Stimulated activated CD8-positive, alpha-beta memory T cell treated with anti-CD3 and anti-CD28 coated beads, Interleukin-7, amount 100 ng/mL, for 1 hour (primary cell): ENCODE results near the gene VPS72.
A peak's percentile ranks its signal among the peaks of the same experiment; 100 is the strongest.

ENCODE experiments used
- DNase-seq, 2 donors: peaks; one replicate each; pipeline ENCODE4 v3.0.0-alpha.2; 2020; ENCODE audit warnings: low read depth in 2 of 2

Gene VPS72

GRCh38 chr1:151184211-151184610 lies 5.8 kb downstream of the VPS72 start:
- no peak for DNase-seq

DNA sequence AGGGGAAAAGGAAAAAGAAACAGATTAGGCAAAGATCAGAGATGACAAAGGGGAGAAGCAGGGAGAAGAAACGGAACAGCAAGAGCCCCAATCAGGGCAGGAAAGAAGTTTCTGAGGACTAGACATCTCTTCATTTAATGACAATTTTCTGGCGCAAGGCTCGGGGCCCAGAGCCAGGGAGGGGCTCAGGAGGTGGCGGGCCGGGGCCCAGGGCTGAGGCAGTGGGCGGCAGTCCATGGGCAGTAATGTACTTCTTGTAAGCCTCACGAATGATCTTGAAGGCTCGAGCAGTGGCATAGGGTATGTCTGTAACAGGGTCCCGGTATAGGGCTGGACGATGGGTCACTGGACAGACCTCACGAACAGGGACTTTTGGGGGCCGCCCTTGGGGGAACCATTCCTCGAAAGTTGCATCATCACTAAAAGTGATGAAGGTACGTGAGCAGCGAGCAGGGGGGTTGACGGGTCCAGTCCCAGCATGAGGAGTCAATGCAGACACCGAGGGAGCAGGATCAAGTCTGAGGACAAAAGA lies 13.4 kb downstream of the VPS72 start:
- DNase-seq: no peak

- DNase-seq: no peak
Measured at GRCh38 chr1:151175863-151176262, 14.1 kb downstream of the VPS72 start, which contains the start of gene TMOD4. TSS of gene TMOD4 (minus strand) at chr1:151175981. CDS start at chr1:151174875, 1,106 bp downstream.

DNA sequence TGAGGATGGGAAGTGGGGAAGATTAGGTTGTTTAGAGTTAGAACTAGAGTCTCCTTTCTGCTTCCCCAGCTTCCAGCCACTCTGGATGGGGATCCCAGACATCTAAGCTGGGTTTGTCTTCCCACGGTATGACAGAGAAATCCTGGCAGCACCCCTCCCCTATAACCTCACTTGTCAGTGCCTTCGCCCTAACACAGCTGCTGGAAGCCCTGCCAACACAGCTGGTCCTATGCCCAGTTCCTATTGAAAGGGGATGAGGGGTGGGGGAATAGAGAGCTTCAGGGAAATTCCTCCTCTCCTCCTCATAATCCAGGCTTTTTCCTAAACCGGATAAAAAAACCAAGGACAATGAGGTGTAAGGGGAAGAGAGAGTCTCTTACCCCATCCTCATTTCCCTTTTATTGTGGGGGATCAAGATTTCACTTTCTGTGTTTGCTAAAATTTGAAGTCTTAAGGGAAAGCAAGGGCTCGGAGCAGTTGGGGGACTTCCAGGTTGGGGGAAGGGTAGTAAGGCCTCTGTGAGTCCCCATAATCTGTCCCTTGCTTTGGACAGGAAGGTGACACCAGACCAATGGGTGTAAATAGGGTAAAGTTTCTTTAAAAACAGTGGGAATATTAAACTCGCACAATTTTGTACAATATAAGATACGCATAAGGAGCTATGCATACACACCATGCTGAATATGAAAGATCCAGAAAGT lies 14.8 kb downstream of the VPS72 start:
- DNase-seq: no peak

DNA sequence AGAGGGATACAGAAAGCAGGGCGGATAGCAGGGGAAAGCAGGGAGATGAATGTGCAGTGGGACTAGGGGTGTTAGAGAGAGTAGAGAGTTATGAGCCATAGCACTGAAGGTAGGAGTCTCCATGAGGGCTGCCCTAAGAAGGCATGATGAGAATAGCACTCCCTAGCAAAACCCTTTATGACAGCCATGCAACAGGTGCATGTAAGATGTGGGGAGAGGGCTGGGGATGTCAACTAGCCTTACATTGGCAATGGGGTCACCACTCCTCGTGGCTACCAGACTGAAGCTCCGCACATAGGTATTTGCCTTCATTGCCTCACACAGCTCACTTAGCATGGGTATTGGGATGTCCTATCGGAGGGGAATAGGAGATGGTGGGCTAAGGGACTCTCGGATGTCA lies 18.8 kb downstream of the VPS72 start:
- DNase-seq: no peak

GRCh38 chr1:151167116-151167515 lies 22.9 kb downstream of the VPS72 start:
- DNase-seq: no peak

- DNase-seq: no peak
Measured at GRCh38 chr1:151166505-151166956, 23.5 kb downstream of the VPS72 start.

DNA sequence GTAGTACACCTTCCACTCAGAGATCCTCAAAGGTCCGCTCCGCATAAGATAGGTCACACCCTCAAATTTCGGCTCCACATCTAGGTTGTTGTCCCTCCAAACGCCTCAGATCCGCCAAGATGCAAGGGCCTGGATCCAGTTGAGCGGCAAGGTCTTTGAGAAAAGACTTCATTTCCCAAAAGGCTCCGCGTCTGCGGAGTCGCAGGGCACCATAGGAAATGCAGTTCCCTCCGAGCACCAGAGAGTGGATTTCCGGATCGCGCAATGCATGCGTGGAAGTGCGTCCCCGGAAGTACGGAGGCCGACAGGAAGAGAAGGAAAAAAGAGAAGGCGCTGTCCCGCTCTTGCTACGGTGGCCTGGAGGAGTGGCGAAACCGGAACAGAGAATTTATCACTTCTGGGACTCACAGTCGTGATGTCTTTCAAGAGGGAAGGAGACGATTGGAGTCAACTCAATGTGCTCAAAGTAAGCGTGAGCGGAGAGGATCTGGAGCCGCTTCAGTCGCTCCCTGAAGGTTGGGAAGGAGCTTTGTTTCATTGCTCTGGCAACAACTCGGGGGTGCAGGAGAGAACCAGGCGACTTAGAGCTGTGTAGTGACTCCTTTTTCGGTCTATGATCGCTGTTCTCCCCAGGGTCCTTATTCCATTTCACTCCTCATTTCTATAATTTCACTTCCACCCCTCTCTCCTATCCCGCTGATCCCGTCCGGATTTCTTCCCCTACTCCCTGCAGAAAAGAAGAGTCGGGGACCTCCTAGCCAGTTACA lies 24.1 kb downstream of the VPS72 start, which contains the start of the genes LYSMD1 and SCNM1:
LYSMD1 (minus strand) TSS at position 165 of the 767 bp plus-strand sequence. CDS start 644 bp downstream, outside the sequence.
SCNM1 (plus strand) TSS at position 407 of the 767 bp plus-strand sequence; CDS start at position 416, 9 bp downstream.
- DNase-seq: peak; percentile 86

DNA sequence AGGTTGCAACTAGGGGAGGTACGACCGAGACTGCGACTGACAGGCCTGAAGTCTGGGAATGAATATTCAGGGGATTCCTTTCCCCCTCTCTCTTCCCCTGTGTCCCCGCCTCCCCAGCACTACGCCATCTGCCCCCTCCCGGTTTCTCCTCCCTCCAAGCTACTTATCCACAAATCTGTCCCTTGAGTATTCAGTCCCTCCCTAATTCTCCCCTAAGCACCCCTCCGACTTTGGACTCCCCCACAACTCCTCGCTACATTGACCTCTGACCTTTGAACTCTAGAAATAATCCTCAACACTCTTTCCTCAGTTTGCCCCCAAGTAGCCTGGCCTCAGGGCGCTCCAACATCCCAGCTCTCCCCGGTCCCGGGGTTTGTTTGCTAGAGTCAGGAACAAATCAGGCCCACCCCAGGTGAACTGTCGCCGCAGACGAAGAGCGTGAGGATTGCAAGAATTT lies 24.7 kb downstream of the VPS72 start:
- DNase-seq: no peak

DNA sequence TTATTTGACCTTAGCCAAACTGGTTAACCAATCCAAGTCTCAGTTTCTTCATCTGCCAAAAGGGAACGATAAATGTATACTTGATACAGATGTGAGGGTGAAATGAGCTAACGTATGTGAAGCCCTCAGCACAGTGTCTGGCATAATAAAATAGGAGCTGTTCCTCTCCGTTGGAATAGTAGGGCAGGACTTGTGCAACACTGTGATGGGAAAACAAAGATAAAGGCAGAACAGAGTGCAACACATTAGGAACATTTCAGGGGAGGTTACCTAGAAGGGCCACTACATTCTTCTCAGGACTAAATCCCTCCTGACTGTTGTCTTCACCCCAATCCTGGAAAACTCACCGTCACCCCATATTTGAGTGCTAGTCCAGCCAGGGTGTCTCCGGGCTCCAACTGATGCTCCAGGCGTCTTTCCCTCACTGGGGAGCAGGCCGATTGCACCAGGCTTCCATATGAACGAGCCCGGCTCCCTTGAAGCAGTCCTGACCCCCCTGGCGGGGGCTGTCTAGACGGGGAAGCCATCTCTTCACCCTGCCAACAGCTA lies 25.2 kb downstream of the VPS72 start:
- DNase-seq: no peak

- no peak for DNase-seq
Measured at GRCh38 chr1:151159373-151159772, 30.6 kb downstream of the VPS72 start.

DNA sequence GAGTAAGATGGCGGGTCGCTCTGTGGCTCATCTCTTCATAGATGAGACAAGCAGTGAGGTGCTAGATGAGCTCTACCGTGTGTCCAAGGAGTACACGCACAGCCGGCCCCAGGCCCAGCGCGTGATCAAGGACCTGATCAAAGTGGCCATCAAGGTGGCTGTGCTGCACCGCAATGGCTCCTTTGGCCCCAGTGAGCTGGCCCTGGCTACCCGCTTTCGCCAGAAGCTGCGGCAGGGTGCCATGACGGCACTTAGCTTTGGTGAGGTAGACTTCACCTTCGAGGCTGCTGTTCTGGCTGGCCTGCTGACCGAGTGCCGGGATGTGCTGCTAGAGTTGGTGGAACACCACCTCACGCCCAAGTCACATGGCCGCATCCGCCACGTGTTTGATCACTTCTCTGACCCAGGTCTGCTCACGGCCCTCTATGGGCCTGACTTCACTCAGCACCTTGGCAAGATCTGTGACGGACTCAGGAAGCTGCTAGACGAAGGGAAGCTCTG lies 31.2 kb downstream of the VPS72 start:
- no peak for DNase-seq

- DNase-seq: no peak
Measured at GRCh38 chr1:151158326-151158725, 31.7 kb downstream of the VPS72 start.

DNA sequence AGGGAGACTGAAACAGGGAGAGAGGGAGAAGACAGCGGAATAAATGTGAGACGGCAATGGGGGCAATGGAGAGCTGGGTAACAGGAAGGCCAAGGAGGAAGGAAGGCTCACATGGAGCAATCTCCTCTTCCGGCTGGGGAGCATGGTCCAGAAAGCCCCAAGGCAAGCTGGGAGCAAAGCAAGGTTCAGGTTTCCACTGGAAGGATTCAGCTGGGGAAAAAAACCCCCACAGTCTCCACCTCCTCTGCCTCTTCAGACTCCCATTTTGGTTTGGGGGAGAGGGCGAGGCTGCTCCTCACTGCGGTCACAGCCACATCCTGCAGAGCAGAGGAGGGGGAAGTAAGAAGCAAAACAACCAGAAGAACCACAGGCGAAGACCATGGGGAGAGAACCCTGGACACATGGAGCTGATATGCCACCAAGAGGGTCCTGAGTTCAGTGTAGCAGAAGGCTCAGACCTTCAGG lies 32.9 kb downstream of the VPS72 start:
- peak in 1 of 2 donors; percentile 33 for DNase-seq

DNA sequence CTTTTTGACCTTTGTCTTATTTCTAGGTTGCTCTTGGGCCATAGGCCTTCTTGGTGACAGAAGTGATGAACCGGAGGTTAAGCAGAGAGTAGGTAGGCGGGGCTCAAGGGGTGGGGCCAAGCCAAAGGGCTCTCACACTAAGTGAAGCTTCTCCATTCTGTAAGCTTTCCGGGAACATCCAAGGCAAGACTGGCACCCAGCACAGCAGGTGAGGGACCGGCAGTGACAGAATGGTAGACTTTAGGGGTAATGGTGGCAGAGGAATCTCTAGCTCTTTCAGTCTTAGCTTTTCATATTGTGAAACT lies 33.5 kb downstream of the VPS72 start, which contains the start of gene TNFAIP8L2:
TNFAIP8L2 (plus strand) TSS at position 135 of the 305 bp plus-strand sequence. CDS start 2,049 bp downstream, outside the sequence.
- DNase-seq: peak; percentile 37 to 63

DNA sequence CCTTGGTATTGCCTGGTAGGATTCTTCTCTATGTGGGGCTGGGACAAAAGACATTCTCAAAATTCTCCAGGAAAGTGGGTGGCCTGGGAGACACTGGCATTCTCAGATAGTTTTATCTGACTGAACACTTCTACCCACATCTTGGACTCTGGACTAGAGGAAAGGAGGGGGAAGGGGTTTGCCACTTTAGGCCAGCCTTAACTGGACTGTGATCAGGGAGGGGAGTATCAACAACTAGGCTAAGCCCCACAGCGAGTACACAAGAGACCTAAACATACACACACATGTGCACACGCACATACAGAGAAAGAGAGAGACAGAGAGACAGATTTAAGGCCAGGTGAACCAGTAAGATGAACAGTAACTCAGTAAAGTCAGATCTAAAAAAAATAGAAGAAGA lies 42.3 kb downstream of the VPS72 start:
- DNase-seq: no peak

GRCh38 chr1:151147132-151147503 lies 42.9 kb downstream of the VPS72 start:
- no peak for DNase-seq

GRCh38 chr1:151146412-151147131 lies 43.4 kb downstream of the VPS72 start, which contains the start of gene SEMA6C:
TSS of gene SEMA6C (minus strand) at chr1:151146631. CDS start at chr1:151142621, 4,010 bp downstream.
- peak; percentile 65 to 78 for DNase-seq

DNA sequence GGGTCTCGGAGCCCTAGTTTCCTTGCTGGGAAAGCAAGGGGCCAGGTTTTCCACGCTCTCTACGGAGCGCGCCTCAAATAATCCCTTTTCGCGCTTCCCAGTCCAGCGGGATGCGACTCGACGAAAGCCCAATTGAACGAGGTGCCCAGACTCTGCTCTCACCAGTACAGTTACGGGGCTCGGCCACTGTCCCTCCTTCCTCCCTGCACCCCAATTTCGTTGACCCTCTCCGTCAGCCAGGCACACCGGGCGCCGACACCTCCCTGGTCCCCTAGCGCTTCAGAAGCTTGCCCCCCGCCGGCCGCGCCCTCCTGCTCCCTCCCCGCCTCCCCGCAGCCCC lies 44.0 kb downstream of the VPS72 start:
- no peak for DNase-seq

- DNase-seq: no peak
Measured at GRCh38 chr1:151145304-151146071, 44.5 kb downstream of the VPS72 start.
